ENCODE results near the gene DLG4.
"Not testable (repeated sequence)": the region's sequence is repeated elsewhere in the genome, so short reads cannot be mapped to it uniquely, and the experiment has no call there.

DLG4 gene

DNA sequence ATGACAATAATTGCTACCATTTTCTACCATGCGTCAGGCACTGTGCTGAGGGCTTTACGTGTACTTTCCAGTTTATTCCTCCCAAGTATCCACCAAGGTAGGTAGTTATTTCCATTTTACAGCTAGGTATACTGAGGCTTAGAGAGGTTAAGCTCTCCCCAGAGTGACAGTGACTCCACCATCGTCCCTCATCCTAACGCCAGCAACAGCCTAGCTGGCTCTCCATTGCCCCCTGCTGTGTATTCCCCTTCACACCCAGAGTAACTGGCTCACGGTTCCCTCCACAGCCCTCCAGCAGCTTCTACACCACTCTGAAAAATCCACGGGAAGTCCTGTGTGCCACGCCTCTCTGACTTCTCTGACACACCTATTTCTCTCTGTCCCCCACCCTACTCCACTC is 33.4 kb downstream of the DLG4 start:
- TF ChIP-seq PPARA (CRISPR knock-in tag; IDR thresholded peaks at IDR 0.05; ENCODE audit: borderline replicate concordance) (no peak), TOX (CRISPR knock-in tag; IDR thresholded peaks at IDR 0.05; ENCODE audit: borderline replicate concordance) (no peak), ZNF8 (CRISPR knock-in tag; IDR thresholded peaks at IDR 0.05) (no peak), CREB5 (CRISPR knock-in tag; IDR thresholded peaks at IDR 0.05; ENCODE audit: low read depth) (no peak), RARB (CRISPR knock-in tag; IDR thresholded peaks at IDR 0.05) (no peak), ZNF70 (CRISPR knock-in tag; IDR thresholded peaks at IDR 0.05) (no peak), ESRRG (CRISPR knock-in tag; IDR thresholded peaks at IDR 0.05) (no peak), GLIS3 (CRISPR knock-in tag; IDR thresholded peaks at IDR 0.05) (no peak), ISL1 (CRISPR knock-in tag; IDR thresholded peaks at IDR 0.05) (no peak), ZNF565 (CRISPR knock-in tag; conservative IDR thresholded peaks at IDR 0.05; ENCODE audit: low read depth) (no peak), OSR1 (CRISPR knock-in tag; IDR thresholded peaks at IDR 0.05) (no peak), ZFP30 (CRISPR knock-in tag; IDR thresholded peaks at IDR 0.05) (no peak)
- TF ChIP-seq, protein P1, sequence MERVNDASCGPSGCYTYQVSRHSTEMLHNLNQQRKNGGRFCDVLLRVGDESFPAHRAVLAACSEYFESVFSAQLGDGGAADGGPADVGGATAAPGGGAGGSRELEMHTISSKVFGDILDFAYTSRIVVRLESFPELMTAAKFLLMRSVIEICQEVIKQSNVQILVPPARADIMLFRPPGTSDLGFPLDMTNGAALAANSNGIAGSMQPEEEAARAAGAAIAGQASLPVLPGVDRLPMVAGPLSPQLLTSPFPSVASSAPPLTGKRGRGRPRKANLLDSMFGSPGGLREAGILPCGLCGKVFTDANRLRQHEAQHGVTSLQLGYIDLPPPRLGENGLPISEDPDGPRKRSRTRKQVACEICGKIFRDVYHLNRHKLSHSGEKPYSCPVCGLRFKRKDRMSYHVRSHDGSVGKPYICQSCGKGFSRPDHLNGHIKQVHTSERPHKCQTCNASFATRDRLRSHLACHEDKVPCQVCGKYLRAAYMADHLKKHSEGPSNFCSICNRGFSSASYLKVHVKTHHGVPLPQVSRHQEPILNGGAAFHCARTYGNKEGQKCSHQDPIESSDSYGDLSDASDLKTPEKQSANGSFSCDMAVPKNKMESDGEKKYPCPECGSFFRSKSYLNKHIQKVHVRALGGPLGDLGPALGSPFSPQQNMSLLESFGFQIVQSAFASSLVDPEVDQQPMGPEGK (CRISPR knock-in tag; IDR thresholded peaks at IDR 0.05; ENCODE audit: borderline replicate concordance), result no peak
- ATAC-seq, result peak; percentile 33; the same call in 2 of the 3 replicates

- no peak for ATAC-seq
- no peak for TF ChIP-seq ZNF565 (CRISPR knock-in tag; conservative IDR thresholded peaks at IDR 0.05; ENCODE audit: low read depth)
Measured at GRCh38 chr17:7184647-7185046, 35.0 kb downstream of the DLG4 start.

GRCh38 chr17:7184091-7184488 is 35.5 kb downstream of the DLG4 start:
- no peak for ATAC-seq
- TF ChIP-seq TCF4 (CRISPR knock-in tag; IDR thresholded peaks at IDR 0.05; ENCODE audit: borderline replicate concordance) (no peak), PPARA (CRISPR knock-in tag; IDR thresholded peaks at IDR 0.05; ENCODE audit: borderline replicate concordance) (no peak), ZNF565 (CRISPR knock-in tag; conservative IDR thresholded peaks at IDR 0.05; ENCODE audit: low read depth) (no peak)
- TF ChIP-seq, protein P2, sequence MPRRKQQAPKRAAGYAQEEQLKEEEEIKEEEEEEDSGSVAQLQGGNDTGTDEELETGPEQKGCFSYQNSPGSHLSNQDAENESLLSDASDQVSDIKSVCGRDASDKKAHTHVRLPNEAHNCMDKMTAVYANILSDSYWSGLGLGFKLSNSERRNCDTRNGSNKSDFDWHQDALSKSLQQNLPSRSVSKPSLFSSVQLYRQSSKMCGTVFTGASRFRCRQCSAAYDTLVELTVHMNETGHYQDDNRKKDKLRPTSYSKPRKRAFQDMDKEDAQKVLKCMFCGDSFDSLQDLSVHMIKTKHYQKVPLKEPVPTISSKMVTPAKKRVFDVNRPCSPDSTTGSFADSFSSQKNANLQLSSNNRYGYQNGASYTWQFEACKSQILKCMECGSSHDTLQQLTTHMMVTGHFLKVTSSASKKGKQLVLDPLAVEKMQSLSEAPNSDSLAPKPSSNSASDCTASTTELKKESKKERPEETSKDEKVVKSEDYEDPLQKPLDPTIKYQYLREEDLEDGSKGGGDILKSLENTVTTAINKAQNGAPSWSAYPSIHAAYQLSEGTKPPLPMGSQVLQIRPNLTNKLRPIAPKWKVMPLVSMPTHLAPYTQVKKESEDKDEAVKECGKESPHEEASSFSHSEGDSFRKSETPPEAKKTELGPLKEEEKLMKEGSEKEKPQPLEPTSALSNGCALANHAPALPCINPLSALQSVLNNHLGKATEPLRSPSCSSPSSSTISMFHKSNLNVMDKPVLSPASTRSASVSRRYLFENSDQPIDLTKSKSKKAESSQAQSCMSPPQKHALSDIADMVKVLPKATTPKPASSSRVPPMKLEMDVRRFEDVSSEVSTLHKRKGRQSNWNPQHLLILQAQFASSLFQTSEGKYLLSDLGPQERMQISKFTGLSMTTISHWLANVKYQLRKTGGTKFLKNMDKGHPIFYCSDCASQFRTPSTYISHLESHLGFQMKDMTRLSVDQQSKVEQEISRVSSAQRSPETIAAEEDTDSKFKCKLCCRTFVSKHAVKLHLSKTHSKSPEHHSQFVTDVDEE (CRISPR knock-in tag; IDR thresholded peaks at IDR 0.05), result no peak

DNA sequence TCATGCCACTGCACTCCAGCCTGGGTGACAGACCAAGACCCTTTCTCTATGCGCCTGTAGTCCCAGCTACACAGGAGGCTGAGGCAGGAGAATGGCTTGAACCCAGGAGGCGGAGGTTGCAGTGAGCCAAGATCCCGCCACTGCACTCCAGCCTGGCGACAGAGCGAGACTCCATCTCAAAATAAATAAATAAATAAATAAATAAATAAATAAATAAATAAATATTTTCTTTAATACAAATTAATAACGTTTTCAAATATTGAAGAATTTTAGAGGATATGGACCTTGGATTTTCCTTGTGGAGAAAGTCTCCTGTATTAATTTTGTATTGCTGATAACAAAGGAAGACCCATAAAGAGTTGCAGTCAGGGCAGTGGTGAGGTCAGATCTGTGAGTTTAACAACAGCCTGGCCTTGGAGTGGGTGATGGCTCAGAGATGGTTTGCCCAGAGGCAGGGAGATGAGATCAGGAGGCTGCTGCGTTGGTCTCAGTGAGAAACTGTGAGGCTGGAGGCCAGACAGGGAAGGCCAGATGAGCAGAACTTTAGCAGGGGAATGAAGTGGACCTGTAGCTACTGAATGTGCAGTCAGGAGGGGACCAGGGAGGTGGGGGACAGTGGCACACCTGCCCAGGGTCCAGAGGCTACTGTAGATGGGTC is 36.1 kb downstream of the DLG4 start:
- TF ChIP-seq ISL1 (CRISPR knock-in tag; IDR thresholded peaks at IDR 0.05), result no peak
- no peak for TF ChIP-seq POU6F1 (CRISPR knock-in tag; IDR thresholded peaks at IDR 0.05; ENCODE audit: borderline replicate concordance, low read depth)
- TF ChIP-seq TCF4 (CRISPR knock-in tag; IDR thresholded peaks at IDR 0.05; ENCODE audit: borderline replicate concordance), result no peak
- no peak for TF ChIP-seq CSRNP3 (CRISPR knock-in tag; IDR thresholded peaks at IDR 0.05)
- TF ChIP-seq ZNF70 (CRISPR knock-in tag; IDR thresholded peaks at IDR 0.05), result no peak
- no peak for TF ChIP-seq TOX (CRISPR knock-in tag; IDR thresholded peaks at IDR 0.05; ENCODE audit: borderline replicate concordance)
- TF ChIP-seq ZNF565 (CRISPR knock-in tag; conservative IDR thresholded peaks at IDR 0.05; ENCODE audit: low read depth), result no peak
- ATAC-seq, result no peak; the same call in 2 of the 3 replicates

- ATAC-seq, result not testable (repeated sequence)
Measured at GRCh38 chr17:7182101-7182500, 37.5 kb downstream of the DLG4 start.
